Osteoblast (primary cell): ENCODE data around the gene ZIC1. TPM values are rescaled to one million over a fixed set of nuclear protein-coding genes. Genes with fewer than 3 reads are reported as not detected.
A peak's percentile ranks its signal among the peaks of the same experiment; 100 is the strongest.

ENCODE experiments used
- DNase-seq: peaks from one replicate; pipeline ENCODE4 v3.0.0; 2011; ENCODE audit warnings: low spot score, mixed read lengths; ENCODE audit not compliant: insufficient read length; ENCODE audit errors: missing footprints
- H2AFZ ChIP-seq: 2 replicates; pipeline ENCODE4 v1.6.0; 2011; ENCODE audit warnings: mild to moderate bottlenecking, low read length
- H3K27ac ChIP-seq: 2 replicates; pipeline ENCODE4 v1.5.1; 2011; ENCODE audit warnings: mild to moderate bottlenecking, low read depth, low read length, moderate library complexity
- H3K27me3 ChIP-seq: 2 replicates; pipeline ENCODE4 v1.6.0; 2012; ENCODE audit warnings: mild to moderate bottlenecking, control low read depth, inconsistent platforms, low read length, moderate library complexity; ENCODE audit not compliant: insufficient read depth
- H3K36me3 ChIP-seq: 2 replicates; pipeline ENCODE4 v1.5.1; 2011; ENCODE audit warnings: mild to moderate bottlenecking, low read length, control low read depth, moderate library complexity; ENCODE audit not compliant: insufficient read depth
- H3K4me1 ChIP-seq: 2 replicates; pipeline ENCODE4 v1.5.1; 2011; ENCODE audit warnings: mild to moderate bottlenecking, low read length, control low read depth, moderate library complexity; ENCODE audit not compliant: insufficient read depth
- H3K4me2 ChIP-seq: 2 replicates; pipeline ENCODE4 v1.6.0; 2011; ENCODE audit warnings: mild to moderate bottlenecking, low read length; ENCODE audit not compliant: insufficient read depth
- H3K4me3 ChIP-seq: fragments of 200-600 bp; sonication (generic); 3 replicates; pipeline ENCODE4 v1.5.1; 2012; ENCODE audit warnings: mild to moderate bottlenecking, low read length, inconsistent platforms; ENCODE audit not compliant: insufficient read depth
- H3K79me2 ChIP-seq: 2 replicates; pipeline ENCODE4 v1.6.0; 2012; ENCODE audit warnings: mild to moderate bottlenecking, low read length, control low read depth, inconsistent platforms; ENCODE audit not compliant: insufficient read depth
- H3K9me3 ChIP-seq: 2 replicates; pipeline ENCODE4 v1.5.1; 2011; ENCODE audit warnings: low read depth, low read length, control low read depth
- H4K20me1 ChIP-seq: 2 replicates; pipeline ENCODE4 v1.6.0; 2012; ENCODE audit warnings: mild to moderate bottlenecking, low read length, control low read depth; ENCODE audit not compliant: insufficient read depth
- total RNA-seq: library from RNA; depleted of rRNA; stranded (reverse); fragments of >200 nt; gene quantifications from 2 replicates; pipeline ENCODE4 v1.2.3, GENCODE V29; 2012
- TF ChIP-seq, protein P1 (sequence below): IDR thresholded peaks from 2 replicates; pipeline ENCODE4 v1.5.1; 2011; ENCODE audit warnings: mild to moderate bottlenecking, low read depth, low read length, moderate library complexity; ENCODE audit errors: extremely low read depth

ZIC1 gene
- total RNA-seq, 1 donor = 3.6 TPM

DNA sequence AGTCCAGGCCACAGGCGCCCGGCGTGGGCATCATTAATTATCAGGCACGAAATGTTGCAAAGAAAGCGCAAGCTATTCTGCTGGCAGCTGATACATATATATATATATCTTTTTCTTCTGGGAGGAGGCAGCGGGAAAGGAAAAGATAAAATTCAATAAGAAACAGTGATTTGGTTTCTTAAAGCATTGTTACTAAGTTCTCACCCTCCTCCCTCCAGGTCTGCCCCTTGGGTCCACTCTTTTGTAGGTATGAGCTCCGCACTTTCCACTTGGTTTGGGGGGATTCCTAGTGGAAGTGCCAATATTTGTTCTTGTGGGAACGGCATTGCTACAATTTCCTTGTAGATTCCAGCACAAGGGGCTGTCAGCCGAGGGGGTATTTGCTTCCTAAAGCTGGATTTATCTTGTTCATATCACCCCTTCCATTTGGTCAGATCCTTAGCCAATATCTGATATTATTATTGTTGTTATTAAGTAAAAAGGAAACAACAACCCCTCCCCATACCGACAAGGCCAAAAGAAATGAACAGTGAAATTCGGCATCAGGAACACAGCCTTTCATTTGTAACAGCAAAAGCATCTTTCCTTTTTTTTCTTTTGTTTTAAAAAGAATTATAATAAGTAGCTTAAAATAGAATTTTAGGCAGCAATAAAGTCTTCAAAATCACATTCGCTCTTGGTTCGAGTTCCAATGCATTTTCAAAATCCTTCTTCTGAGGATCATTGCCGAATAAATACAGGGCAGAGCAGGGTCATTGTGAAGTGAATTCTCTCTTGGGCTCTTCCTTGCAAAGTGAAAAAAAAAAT, 15.6 kb downstream of the ZIC1 start:
- Histone ChIP-seq H3K79me2 (no peaks in the 10 kb centered on the region), H3K9me3 (peaks cover 3% of the 10 kb centered on the region), H4K20me1 (no peaks in the 10 kb centered on the region), H3K36me3 (no peaks in the 10 kb centered on the region), H3K27me3 (peaks cover 74% of the 10 kb centered on the region), H3K4me3 (no peak overlapping the region), H3K4me2 (no peak overlapping the region), H3K4me1 (no peaks in the 10 kb centered on the region), H2AFZ (no peak overlapping the region), H3K27ac (no peak overlapping the region)
- peak; percentile 52 for DNase-seq
- TF ChIP-seq, protein P1, sequence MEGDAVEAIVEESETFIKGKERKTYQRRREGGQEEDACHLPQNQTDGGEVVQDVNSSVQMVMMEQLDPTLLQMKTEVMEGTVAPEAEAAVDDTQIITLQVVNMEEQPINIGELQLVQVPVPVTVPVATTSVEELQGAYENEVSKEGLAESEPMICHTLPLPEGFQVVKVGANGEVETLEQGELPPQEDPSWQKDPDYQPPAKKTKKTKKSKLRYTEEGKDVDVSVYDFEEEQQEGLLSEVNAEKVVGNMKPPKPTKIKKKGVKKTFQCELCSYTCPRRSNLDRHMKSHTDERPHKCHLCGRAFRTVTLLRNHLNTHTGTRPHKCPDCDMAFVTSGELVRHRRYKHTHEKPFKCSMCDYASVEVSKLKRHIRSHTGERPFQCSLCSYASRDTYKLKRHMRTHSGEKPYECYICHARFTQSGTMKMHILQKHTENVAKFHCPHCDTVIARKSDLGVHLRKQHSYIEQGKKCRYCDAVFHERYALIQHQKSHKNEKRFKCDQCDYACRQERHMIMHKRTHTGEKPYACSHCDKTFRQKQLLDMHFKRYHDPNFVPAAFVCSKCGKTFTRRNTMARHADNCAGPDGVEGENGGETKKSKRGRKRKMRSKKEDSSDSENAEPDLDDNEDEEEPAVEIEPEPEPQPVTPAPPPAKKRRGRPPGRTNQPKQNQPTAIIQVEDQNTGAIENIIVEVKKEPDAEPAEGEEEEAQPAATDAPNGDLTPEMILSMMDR = no peak

DNA sequence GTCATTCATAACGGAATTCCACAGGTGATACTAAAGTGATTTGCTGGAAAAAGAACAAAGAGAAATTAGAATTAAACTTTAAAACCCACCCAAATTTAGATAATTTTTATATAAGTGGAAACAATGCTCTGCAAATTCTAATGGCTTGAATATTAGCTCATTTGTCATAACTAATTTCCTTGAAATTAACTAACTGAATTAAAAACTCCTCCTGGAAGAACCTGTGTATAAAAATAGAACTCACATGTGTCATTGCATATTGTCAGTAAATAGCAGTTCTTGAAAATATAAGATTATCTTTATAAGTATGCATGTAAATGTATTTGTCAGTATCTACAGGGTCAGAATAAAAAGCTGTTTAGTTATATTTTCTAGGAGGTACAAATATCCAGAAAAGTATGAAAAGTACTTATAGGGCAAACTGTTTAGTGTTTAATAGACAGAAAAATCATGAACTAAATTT, 16.3 kb downstream of the ZIC1 start:
- H3K36me3 ChIP-seq = no peaks in the 10 kb centered on the region
- no peak overlapping the region for H3K4me2 ChIP-seq
- no peak overlapping the region for H3K27ac ChIP-seq
- H3K79me2 ChIP-seq = no peaks in the 10 kb centered on the region
- H4K20me1 ChIP-seq = no peaks in the 10 kb centered on the region
- no peak overlapping the region for H2AFZ ChIP-seq
- DNase-seq = no peak
- TF ChIP-seq, protein P1 = no peak
- H3K9me3 ChIP-seq = peaks cover 1% of the 10 kb centered on the region
- H3K27me3 ChIP-seq = peaks cover 67% of the 10 kb centered on the region
- H3K4me3 ChIP-seq = no peak overlapping the region
- no peaks in the 10 kb centered on the region for H3K4me1 ChIP-seq

DNA sequence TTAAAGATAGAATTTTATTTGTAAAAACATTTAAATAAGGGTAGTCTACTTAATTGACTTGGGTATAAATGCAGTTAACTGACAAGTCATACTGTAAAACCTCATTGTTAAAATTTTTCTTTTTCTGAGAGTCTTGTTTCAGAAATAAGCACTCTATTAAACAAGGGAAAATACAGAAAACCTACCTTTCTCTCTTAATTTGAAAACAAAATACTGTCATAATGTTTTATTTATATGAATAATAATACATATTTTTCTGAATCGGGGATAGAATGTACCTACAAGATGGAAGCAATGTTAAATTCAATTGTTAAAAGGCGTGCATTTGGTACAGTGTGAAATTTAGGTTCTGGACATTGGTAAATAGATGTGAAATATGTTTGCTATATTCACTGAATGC, 17.8 kb downstream of the ZIC1 start:
- Histone ChIP-seq H2AFZ (no peak overlapping the region), H3K27ac (no peak overlapping the region), H3K4me2 (no peak overlapping the region), H3K9me3 (no peaks in the 10 kb centered on the region), H3K4me1 (no peaks in the 10 kb centered on the region), H3K27me3 (peaks cover 52% of the 10 kb centered on the region), H3K4me3 (no peak overlapping the region), H4K20me1 (no peaks in the 10 kb centered on the region), H3K79me2 (no peaks in the 10 kb centered on the region), H3K36me3 (no peaks in the 10 kb centered on the region)
- no peak for DNase-seq
- TF ChIP-seq, protein P1 = no peak

DNA sequence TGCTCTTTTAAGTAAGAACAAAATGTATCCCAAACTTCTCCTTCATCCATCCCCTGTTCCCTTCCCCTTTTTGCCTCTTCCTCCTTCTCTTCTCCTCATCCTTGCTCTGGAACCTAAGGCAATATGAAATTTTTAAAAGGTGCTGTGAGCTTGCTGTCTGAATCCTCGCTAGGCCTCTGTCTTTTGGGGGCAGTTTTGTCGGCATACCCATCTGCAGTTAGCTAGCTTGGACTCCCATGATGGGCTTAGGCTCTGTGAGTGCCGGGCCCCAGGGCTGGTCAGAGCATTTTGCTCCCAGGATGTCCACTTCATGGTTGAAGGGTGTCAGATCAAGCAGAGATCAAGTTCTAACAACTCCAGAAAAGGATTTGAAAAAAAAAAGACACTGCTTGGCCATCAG, 18.6 kb downstream of the ZIC1 start:
- no peak overlapping the region for H3K4me2 ChIP-seq
- no peak overlapping the region for H2AFZ ChIP-seq
- H3K4me3 ChIP-seq = no peak overlapping the region
- H3K27me3 ChIP-seq = peaks cover 44% of the 10 kb centered on the region
- TF ChIP-seq, protein P1 = no peak
- H3K4me1 ChIP-seq = no peaks in the 10 kb centered on the region
- no peaks in the 10 kb centered on the region for H3K36me3 ChIP-seq
- H4K20me1 ChIP-seq = no peaks in the 10 kb centered on the region
- DNase-seq = no peak
- no peaks in the 10 kb centered on the region for H3K9me3 ChIP-seq
- no peaks in the 10 kb centered on the region for H3K79me2 ChIP-seq
- no peak overlapping the region for H3K27ac ChIP-seq
